SK-N-SH treated with all-trans-retinoic acid at 6 μM for 48 hours (cell line): ENCODE measurements around the gene CDR2.
"Not testable (repeated sequence)": the region's sequence is repeated elsewhere in the genome, so short reads cannot be mapped to it uniquely, and the experiment has no call there.

ENCODE experiments used
- ATAC-seq: fragments of 200-7000 bp; cut with Tn5 transposase; 3 replicates; pipeline ENCODE4 v1.9.1; 2020; ENCODE audit warnings: mild to moderate bottlenecking, moderate library complexity
- BACH2 ChIP-seq: fragments of 250-450 bp; sonication (Bioruptor Pico); IDR thresholded peaks from 2 replicates; pipeline ENCODE4 v1.9.0; 2021; ENCODE audit warnings: mild to moderate bottlenecking, borderline replicate concordance
- CREB5 ChIP-seq: fragments of 250-450 bp; sonication (Bioruptor Pico); IDR thresholded peaks from 2 replicates; pipeline ENCODE4 v1.5.1; 2020; ENCODE audit warnings: low read depth, mild to moderate bottlenecking, moderate library complexity
- CSDC2 ChIP-seq: fragments of 250-450 bp; sonication (Bioruptor Pico); IDR thresholded peaks from 2 replicates; pipeline ENCODE4 v1.5.0; 2020; ENCODE audit warnings: mild to moderate bottlenecking, moderate library complexity
- ESRRG ChIP-seq: fragments of 250-450 bp; sonication (Bioruptor Pico); IDR thresholded peaks from 2 replicates; pipeline ENCODE4 v1.6.1; 2021; ENCODE audit warnings: mild to moderate bottlenecking
- GLIS3 ChIP-seq: fragments of 250-450 bp; sonication (Bioruptor Pico); IDR thresholded peaks from 2 replicates; pipeline ENCODE4 v1.5.0; 2020; ENCODE audit warnings: mild to moderate bottlenecking, moderate library complexity
- ISL1 ChIP-seq: fragments of 250-450 bp; sonication (Bioruptor Pico); IDR thresholded peaks from 2 replicates; pipeline ENCODE4 v2.1.2; 2022; ENCODE audit warnings: mild to moderate bottlenecking, moderate library complexity
- OSR1 ChIP-seq: fragments of 250-450 bp; sonication (Bioruptor Pico); IDR thresholded peaks from 2 replicates; pipeline ENCODE4 v1.8.0; 2022; ENCODE audit warnings: moderate library complexity, mild to moderate bottlenecking, inconsistent platforms
- PPARA ChIP-seq: fragments of 250-450 bp; sonication (Bioruptor Pico); IDR thresholded peaks from 2 replicates; pipeline ENCODE4 v1.5.0; 2020; ENCODE audit warnings: mild to moderate bottlenecking, borderline replicate concordance
- RARB ChIP-seq: fragments of 250-450 bp; sonication (Bioruptor Pico); IDR thresholded peaks from 2 replicates; pipeline ENCODE4 v1.8.0; 2021; ENCODE audit warnings: mild to moderate bottlenecking, moderate library complexity
- SNAI2 ChIP-seq: fragments of 250-450 bp; sonication (Bioruptor Pico); IDR thresholded peaks from 2 replicates; pipeline ENCODE4 v1.5.0; 2020; ENCODE audit warnings: mild to moderate bottlenecking, moderate library complexity
- TCF4 ChIP-seq: fragments of 250-450 bp; sonication (Bioruptor Pico); IDR thresholded peaks from 2 replicates; pipeline ENCODE4 v1.8.0; 2021; ENCODE audit warnings: mild to moderate bottlenecking, moderate library complexity, borderline replicate concordance
- TOX ChIP-seq: fragments of 250-450 bp; sonication (Bioruptor Pico); IDR thresholded peaks from 2 replicates; pipeline ENCODE4 v1.8.0; 2021; ENCODE audit warnings: mild to moderate bottlenecking, moderate library complexity, borderline replicate concordance
- TSHZ2 ChIP-seq: fragments of 250-450 bp; sonication (Bioruptor Pico); IDR thresholded peaks from 2 replicates; pipeline ENCODE4 v1.5.0; 2020; ENCODE audit warnings: mild to moderate bottlenecking, moderate library complexity
- ZC3H10 ChIP-seq: fragments of 250-450 bp; sonication (Bioruptor Pico); IDR thresholded peaks from 2 replicates; pipeline ENCODE4 v1.5.1; 2021; ENCODE audit warnings: mild to moderate bottlenecking, moderate library complexity
- ZFP3 ChIP-seq: fragments of 250-450 bp; sonication (Bioruptor Pico); IDR thresholded peaks from 2 replicates; pipeline ENCODE4 v1.5.0; 2020; ENCODE audit warnings: mild to moderate bottlenecking, moderate library complexity
- ZFP30 ChIP-seq: fragments of 450-650 bp; formaldehyde crosslinking; IDR thresholded peaks from 2 replicates; pipeline ENCODE4 v1.5.0; 2022; ENCODE audit warnings: mild to moderate bottlenecking, moderate library complexity
- ZNF565 ChIP-seq: fragments of 450-650 bp; formaldehyde crosslinking; conservative IDR thresholded peaks from 2 replicates; pipeline ENCODE4 v1.5.0; 2020; ENCODE audit warnings: low read depth, mild to moderate bottlenecking, moderate library complexity
- ZNF70 ChIP-seq: fragments of 450-650 bp; formaldehyde crosslinking; IDR thresholded peaks from 2 replicates; pipeline ENCODE4 v1.5.0; 2020; ENCODE audit warnings: mild to moderate bottlenecking, moderate library complexity
- ZNF8 ChIP-seq: fragments of 450-650 bp; formaldehyde crosslinking; IDR thresholded peaks from 2 replicates; pipeline ENCODE4 v1.5.0; 2020; ENCODE audit warnings: mild to moderate bottlenecking, moderate library complexity
- TF ChIP-seq, protein P1 (sequence below): fragments of 250-450 bp; sonication (Bioruptor Pico); IDR thresholded peaks from 2 replicates; pipeline ENCODE4 v1.8.0; 2020; ENCODE audit warnings: mild to moderate bottlenecking, moderate library complexity, borderline replicate concordance
- TF ChIP-seq, protein P2 (sequence below): fragments of 250-450 bp; sonication (Bioruptor Pico); IDR thresholded peaks from 2 replicates; pipeline ENCODE4 v1.5.1; 2021; ENCODE audit warnings: mild to moderate bottlenecking, moderate library complexity
- TF ChIP-seq, protein P3 (sequence below): fragments of 250-450 bp; sonication (Bioruptor Pico); IDR thresholded peaks from 2 replicates; pipeline ENCODE4 v1.8.0; 2021; ENCODE audit warnings: low read depth, mild to moderate bottlenecking, moderate library complexity, borderline replicate concordance

Gene CDR2

GRCh38 chr16:22304411-22304810 is 70.0 kb downstream of the CDR2 start:
- TF ChIP-seq CREB5 (no peak), TSHZ2 (CRISPR knock-in tag) (no peak), ZC3H10 (CRISPR knock-in tag) (no peak), TOX (no peak), CSDC2 (no peak), OSR1 (CRISPR knock-in tag) (no peak), ZNF565 (no peak), SNAI2 (CRISPR knock-in tag) (no peak), GLIS3 (CRISPR knock-in tag) (no peak), PPARA (CRISPR knock-in tag) (no peak), ZFP3 (CRISPR knock-in tag) (no peak), TCF4 (CRISPR knock-in tag) (no peak), ZNF70 (CRISPR knock-in tag) (no peak), ISL1 (no peak), RARB (CRISPR knock-in tag) (no peak), ZNF8 (CRISPR knock-in tag) (no peak), ESRRG (CRISPR knock-in tag) (no peak), BACH2 (CRISPR knock-in tag) (no peak)
- TF ChIP-seq, protein P1, sequence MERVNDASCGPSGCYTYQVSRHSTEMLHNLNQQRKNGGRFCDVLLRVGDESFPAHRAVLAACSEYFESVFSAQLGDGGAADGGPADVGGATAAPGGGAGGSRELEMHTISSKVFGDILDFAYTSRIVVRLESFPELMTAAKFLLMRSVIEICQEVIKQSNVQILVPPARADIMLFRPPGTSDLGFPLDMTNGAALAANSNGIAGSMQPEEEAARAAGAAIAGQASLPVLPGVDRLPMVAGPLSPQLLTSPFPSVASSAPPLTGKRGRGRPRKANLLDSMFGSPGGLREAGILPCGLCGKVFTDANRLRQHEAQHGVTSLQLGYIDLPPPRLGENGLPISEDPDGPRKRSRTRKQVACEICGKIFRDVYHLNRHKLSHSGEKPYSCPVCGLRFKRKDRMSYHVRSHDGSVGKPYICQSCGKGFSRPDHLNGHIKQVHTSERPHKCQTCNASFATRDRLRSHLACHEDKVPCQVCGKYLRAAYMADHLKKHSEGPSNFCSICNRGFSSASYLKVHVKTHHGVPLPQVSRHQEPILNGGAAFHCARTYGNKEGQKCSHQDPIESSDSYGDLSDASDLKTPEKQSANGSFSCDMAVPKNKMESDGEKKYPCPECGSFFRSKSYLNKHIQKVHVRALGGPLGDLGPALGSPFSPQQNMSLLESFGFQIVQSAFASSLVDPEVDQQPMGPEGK (CRISPR knock-in tag): no peak
- TF ChIP-seq, protein P2, sequence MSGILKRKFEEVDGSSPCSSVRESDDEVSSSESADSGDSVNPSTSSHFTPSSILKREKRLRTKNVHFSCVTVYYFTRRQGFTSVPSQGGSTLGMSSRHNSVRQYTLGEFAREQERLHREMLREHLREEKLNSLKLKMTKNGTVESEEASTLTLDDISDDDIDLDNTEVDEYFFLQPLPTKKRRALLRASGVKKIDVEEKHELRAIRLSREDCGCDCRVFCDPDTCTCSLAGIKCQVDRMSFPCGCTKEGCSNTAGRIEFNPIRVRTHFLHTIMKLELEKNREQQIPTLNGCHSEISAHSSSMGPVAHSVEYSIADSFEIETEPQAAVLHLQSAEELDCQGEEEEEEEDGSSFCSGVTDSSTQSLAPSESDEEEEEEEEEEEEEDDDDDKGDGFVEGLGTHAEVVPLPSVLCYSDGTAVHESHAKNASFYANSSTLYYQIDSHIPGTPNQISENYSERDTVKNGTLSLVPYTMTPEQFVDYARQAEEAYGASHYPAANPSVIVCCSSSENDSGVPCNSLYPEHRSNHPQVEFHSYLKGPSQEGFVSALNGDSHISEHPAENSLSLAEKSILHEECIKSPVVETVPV: no peak
- no peak for ATAC-seq

- TF ChIP-seq GLIS3 (CRISPR knock-in tag) (no peak), ZFP30 (CRISPR knock-in tag) (no peak), TOX (no peak), ZNF8 (CRISPR knock-in tag) (no peak), CSDC2 (no peak), TCF4 (CRISPR knock-in tag) (no peak), ISL1 (no peak), SNAI2 (CRISPR knock-in tag) (no peak)
- TF ChIP-seq, protein P3, sequence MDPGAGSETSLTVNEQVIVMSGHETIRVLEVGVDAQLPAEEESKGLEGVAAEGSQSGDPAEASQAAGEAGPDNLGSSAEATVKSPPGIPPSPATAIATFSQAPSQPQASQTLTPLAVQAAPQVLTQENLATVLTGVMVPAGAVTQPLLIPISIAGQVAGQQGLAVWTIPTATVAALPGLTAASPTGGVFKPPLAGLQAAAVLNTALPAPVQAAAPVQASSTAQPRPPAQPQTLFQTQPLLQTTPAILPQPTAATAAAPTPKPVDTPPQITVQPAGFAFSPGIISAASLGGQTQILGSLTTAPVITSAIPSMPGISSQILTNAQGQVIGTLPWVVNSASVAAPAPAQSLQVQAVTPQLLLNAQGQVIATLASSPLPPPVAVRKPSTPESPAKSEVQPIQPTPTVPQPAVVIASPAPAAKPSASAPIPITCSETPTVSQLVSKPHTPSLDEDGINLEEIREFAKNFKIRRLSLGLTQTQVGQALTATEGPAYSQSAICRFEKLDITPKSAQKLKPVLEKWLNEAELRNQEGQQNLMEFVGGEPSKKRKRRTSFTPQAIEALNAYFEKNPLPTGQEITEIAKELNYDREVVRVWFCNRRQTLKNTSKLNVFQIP: no peak
- TF ChIP-seq, protein P1 (CRISPR knock-in tag): no peak
- ATAC-seq: no peak
Observed at GRCh38 chr16:22302776-22303363, 71.5 kb downstream of the CDR2 start.

GRCh38 chr16:22301423-22301822 is 73.0 kb downstream of the CDR2 start:
- ATAC-seq: not testable (repeated sequence)
